Endodermal cell (in vitro differentiated cells): Measurements from ENCODE around the gene SLCO2A1. TPM values are rescaled to one million over a fixed set of nuclear protein-coding genes. Genes with fewer than 3 reads are reported as not detected.

ENCODE experiments used
- DNase-seq: peaks from one replicate; pipeline ENCODE4 v3.0.0-alpha.2; 2017
- H3K27ac ChIP-seq: 2 replicates; pipeline ENCODE4 v1.5.1; 2013; ENCODE audit warnings: mild to moderate bottlenecking, low read depth, low read length, moderate library complexity
- H3K27me3 ChIP-seq: 2 replicates; pipeline ENCODE4 v1.6.1; 2013; ENCODE audit warnings: mild to moderate bottlenecking, low read length, moderate library complexity; ENCODE audit not compliant: insufficient read depth, control insufficient read depth, poor library complexity, severe bottlenecking
- H3K36me3 ChIP-seq: 2 replicates; pipeline ENCODE4 v1.7.0; 2013; ENCODE audit warnings: mild to moderate bottlenecking, low read length, moderate library complexity; ENCODE audit not compliant: control insufficient read depth, insufficient read depth
- H3K4me1 ChIP-seq: one replicate; pipeline ENCODE4 v1.7.0; 2013; ENCODE audit warnings: low read length; ENCODE audit not compliant: control insufficient read depth, insufficient read depth
- H3K4me3 ChIP-seq: 2 replicates; pipeline ENCODE4 v1.5.1; 2013; ENCODE audit warnings: mild to moderate bottlenecking, low read length, moderate library complexity
- H3K9ac ChIP-seq: 2 replicates; pipeline ENCODE4 v1.6.1; 2013; ENCODE audit warnings: mild to moderate bottlenecking, low read length, moderate library complexity; ENCODE audit not compliant: poor library complexity, severe bottlenecking; ENCODE audit errors: extremely low read depth
- H3K9me3 ChIP-seq: 2 replicates; pipeline ENCODE4 v1.6.1; 2013; ENCODE audit warnings: mild to moderate bottlenecking, low read length, moderate library complexity; ENCODE audit not compliant: control insufficient read depth
- H3K27ac Mint-ChIP-seq: 2 replicates; pipeline ENCODE4 v1.8.0; 2020; ENCODE audit warnings: mixed read lengths
- H3K27me3 Mint-ChIP-seq: 2 replicates; pipeline ENCODE4 v1.8.0; 2021; ENCODE audit warnings: mild to moderate bottlenecking, mixed read lengths; ENCODE audit not compliant: insufficient read depth
- H3K36me3 Mint-ChIP-seq: 2 replicates; pipeline ENCODE4 v1.8.0; 2020; ENCODE audit warnings: low read depth, mixed read lengths
- H3K4me1 Mint-ChIP-seq: 2 replicates; pipeline ENCODE4 v1.8.0; 2020; ENCODE audit warnings: mixed read lengths
- H3K4me3 Mint-ChIP-seq: 2 replicates; pipeline ENCODE4 v1.8.0; 2020; ENCODE audit warnings: mild to moderate bottlenecking, moderate library complexity, mixed read lengths
- H3K9me3 Mint-ChIP-seq: 2 replicates; pipeline ENCODE4 v1.8.0; 2020; ENCODE audit warnings: mild to moderate bottlenecking, mixed read lengths
- CTCF ChIP-seq: fragments of 200-600 bp; sonication (generic); conservative IDR thresholded peaks from 2 replicates; pipeline ENCODE4 v1.5.0; 2021; ENCODE audit warnings: antibody characterized with exemption, mild to moderate bottlenecking
- WGBS, 2 experiments: methylation state at CpG; one replicate each; pipeline versions ENCODE4 v1.1.5 to v1.1.7; 2013; ENCODE audit warnings: missing lambda C conversion rate in 2 of 2, mixed read lengths in 1 of 2; ENCODE audit not compliant: insufficient coverage in 1 of 2, insufficient read length in 1 of 2; 5-methylcytosine and 5-hydroxymethylcytosine counted together
- total RNA-seq, 2 donors: library from RNA; stranded (reverse); fragmentation: NEBNext Ultra II Directional in 1 of 2; extraction: Animal tissue kit (Norgen Biotek cat#: 25700) in 1 of 2; gene quantifications; 2 replicates in 1 of 2; 3 replicates in 1 of 2; pipeline ENCODE4 v1.2.1, GENCODE V29; 2021

The SLCO2A1 gene
- total RNA-seq, 2 donors from 2014 or later, result 126 to 134 TPM

DNA sequence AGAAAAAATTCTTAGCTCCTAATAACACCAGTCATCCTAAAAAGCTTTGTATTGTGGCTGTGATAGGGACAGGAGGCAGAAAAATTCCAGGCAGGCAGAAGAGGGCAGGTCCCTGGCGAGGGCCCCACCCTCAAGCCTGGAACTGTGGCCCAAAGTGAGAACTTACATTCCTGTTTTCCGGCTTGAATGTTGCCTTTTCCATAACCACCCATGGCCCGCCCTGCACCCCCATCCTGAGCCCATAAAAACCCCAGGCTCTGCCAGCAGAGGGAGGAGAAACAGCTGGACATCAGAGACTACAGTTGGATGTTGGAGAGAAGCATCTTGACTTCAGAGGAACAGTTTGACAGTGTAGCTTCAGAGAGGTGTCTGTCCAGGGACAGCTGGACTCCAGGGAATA is 37.3 kb downstream of the SLCO2A1 start:
- 89% methylated on average over 3 of the region's 3 CpGs; no CpG with 5 or more reads in 1 of the 2 experiments for WGBS, 2 experiments
- H3K27ac Mint-ChIP-seq, result peak overlapping the region; percentile 28

GRCh38 chr3:133991637-133992036 is 38.1 kb downstream of the SLCO2A1 start:
- Mint-ChIP-seq H3K27me3 (no peaks in the 10 kb centered on the region), H3K9me3 (no peaks in the 10 kb centered on the region), H3K36me3 (peaks cover 17% of the 10 kb centered on the region), H3K4me1 (peaks cover 79% of the 10 kb centered on the region), H3K27ac (no peak overlapping the region), H3K4me3 (no peak overlapping the region)
- Histone ChIP-seq H3K4me1 (peaks cover 48% of the 10 kb centered on the region), H3K27ac (no peak overlapping the region), H3K36me3 (peaks cover 4% of the 10 kb centered on the region), H3K27me3 (no peaks in the 10 kb centered on the region), H3K4me3 (no peak overlapping the region), H3K9me3 (no peaks in the 10 kb centered on the region), H3K9ac (no peak overlapping the region)
- 84% methylated on average over 2 of the region's 2 CpGs; no CpG with 5 or more reads in 1 of the 2 experiments for WGBS, 2 experiments
- DNase-seq, result peak; percentile 45
- TF ChIP-seq CTCF, result no peak

More for the DNA sequence above, 37.3 kb downstream of the SLCO2A1 start:
- H3K27ac ChIP-seq, result no peak overlapping the region
- H3K9ac ChIP-seq, result no peak overlapping the region
- no peaks in the 10 kb centered on the region for H3K9me3 ChIP-seq
- peaks cover 80% of the 10 kb centered on the region for H3K4me1 Mint-ChIP-seq
- peak; percentile 55 for DNase-seq
- no peak overlapping the region for H3K4me3 Mint-ChIP-seq
- H3K4me1 ChIP-seq, result peaks cover 48% of the 10 kb centered on the region
- H3K4me3 ChIP-seq, result no peak overlapping the region
- no peaks in the 10 kb centered on the region for H3K27me3 ChIP-seq
- H3K36me3 Mint-ChIP-seq, result peaks cover 22% of the 10 kb centered on the region
- peaks cover 4% of the 10 kb centered on the region for H3K36me3 ChIP-seq
- H3K9me3 Mint-ChIP-seq, result no peaks in the 10 kb centered on the region
- TF ChIP-seq CTCF, result peak; percentile 53
- H3K27me3 Mint-ChIP-seq, result no peaks in the 10 kb centered on the region

DNA sequence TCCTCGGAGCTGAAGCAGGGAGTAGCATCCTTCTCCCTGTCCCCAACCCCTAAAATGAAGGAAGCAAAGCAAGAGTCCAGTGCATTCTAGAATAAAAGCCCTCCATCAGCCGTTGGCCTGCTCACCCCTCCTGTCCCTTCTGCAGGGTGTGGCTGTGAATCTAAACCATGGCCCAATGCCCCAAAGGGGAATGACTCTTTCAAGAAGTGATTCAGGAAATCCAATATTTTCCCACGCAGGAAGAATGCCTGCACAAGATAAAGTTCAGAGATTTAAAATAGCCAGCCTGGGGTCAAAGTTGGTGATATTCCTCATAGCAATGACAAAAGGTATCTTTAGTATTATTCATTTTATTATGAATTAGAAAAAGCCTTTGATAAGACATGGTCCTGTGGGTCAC is 38.5 kb downstream of the SLCO2A1 start:
- Mint-ChIP-seq H3K27me3 (no peaks in the 10 kb centered on the region), H3K9me3 (no peaks in the 10 kb centered on the region), H3K4me3 (no peak overlapping the region), H3K36me3 (peaks cover 17% of the 10 kb centered on the region), H3K4me1 (peaks cover 79% of the 10 kb centered on the region), H3K27ac (no peak overlapping the region)
- H3K4me3 ChIP-seq, result no peak overlapping the region
- no peaks in the 10 kb centered on the region for H3K9me3 ChIP-seq
- no peak for TF ChIP-seq CTCF
- 79 to 93% methylated on average over 3 of the region's 3 CpGs for WGBS, 2 experiments
- peaks cover 4% of the 10 kb centered on the region for H3K36me3 ChIP-seq
- DNase-seq, result no peak
- H3K27me3 ChIP-seq, result no peaks in the 10 kb centered on the region
- H3K27ac ChIP-seq, result no peak overlapping the region
- no peak overlapping the region for H3K9ac ChIP-seq
- peaks cover 48% of the 10 kb centered on the region for H3K4me1 ChIP-seq
